ENCODE measurements around the gene FBXL2. TPM values are rescaled to one million over a fixed set of nuclear protein-coding genes. Genes with fewer than 3 reads are reported as not detected.
"Not testable (repeated sequence)": the region's sequence is repeated elsewhere in the genome, so short reads cannot be mapped to it uniquely, and the experiment has no call there.

The FBXL2 gene
- total and polyA plus RNA-seq, 9 donors, result 6.2 to 10.7 (median 7.7) TPM

- H3K4me1 ChIP-seq (ENCODE audit: control insufficient read depth, insufficient read depth, low read length), result peaks cover 2% of the 10 kb centered on the region
- H3K27me3 ChIP-seq (ENCODE audit: control insufficient read depth, insufficient read depth, low read length), result no peaks in the 10 kb centered on the region
These were observed 148.2 kb downstream of the FBXL2 start for GRCh38 chr3:33425453-33425852.

DNA sequence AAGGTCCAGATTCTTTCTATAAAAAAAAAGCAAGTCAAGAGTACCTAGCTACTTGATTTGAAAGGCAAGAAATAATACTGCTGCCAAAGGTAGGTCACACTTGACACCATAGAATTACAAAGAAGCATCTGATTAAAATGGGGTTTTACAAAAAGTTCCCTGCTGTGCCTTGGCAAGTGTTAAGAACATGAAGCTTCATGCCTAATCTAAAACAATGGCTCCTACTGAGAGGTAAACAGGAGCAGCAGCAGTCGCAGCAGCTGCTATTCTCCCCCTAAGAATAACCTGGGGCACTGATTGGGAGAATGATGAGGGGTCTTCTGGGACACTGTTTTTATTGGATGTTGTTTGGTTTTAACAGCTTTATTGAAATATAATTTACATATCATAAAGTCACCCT lies 148.8 kb downstream of the FBXL2 start:
- WGBS (ENCODE audit: insufficient coverage), result no CpG with 5 or more reads among the region's 1 CpG
- H3K4me1 ChIP-seq (ENCODE audit: control insufficient read depth, insufficient read depth, low read length), result peaks cover 2% of the 10 kb centered on the region

More at GRCh38 chr3:33425453-33425852, 148.2 kb downstream of the FBXL2 start:
- Histone ChIP-seq H3K27ac (ENCODE audit: low read length) (no peak overlapping the region), H3K9me3 (replicated peaks; ENCODE audit: control insufficient read depth, low read depth, low read length) (no peaks in the 10 kb centered on the region), H3K36me3 (ENCODE audit: control insufficient read depth, insufficient read depth, low read length) (peaks cover 19% of the 10 kb centered on the region), H3K4me3 (ENCODE audit: low read length) (no peak overlapping the region)
- DNase-seq, result no peak
- 63% methylated on average over 2 of the region's 2 CpGs for WGBS (ENCODE audit: insufficient coverage)

DNA sequence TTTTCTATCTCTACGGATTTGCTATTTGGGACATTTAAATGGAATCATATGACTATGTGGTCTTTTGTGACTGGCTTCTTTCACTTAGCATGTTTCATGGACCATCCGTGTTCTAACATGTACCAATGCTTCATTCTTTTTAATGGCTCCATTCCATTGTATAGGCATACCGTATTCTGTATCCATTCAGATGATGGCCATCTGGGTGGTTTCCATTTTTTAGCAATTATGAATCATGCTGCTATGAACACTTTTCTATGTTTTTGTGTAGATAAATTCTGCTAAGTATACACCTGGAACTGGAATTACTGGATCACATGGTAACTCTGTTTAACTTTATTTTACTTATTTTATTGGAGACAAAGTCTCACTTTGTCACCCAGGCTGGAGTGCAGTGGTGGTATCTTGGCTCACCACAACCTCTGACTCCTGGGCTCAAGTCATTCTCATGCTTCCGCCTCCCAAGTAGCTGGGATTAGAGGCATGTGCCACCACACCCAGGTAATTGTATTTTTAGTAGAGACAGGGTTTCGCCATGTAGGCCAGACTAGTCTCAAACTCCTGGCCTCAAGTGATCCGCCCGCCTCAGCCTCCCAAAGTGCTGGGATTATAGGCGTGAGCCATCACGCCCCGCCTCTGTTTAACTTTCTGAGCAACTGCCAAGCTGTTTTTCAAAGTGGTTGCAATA lies 149.5 kb downstream of the FBXL2 start:
- 94% methylated on average over 5 of the region's 10 CpGs for WGBS (ENCODE audit: insufficient coverage)
- H3K9me3 ChIP-seq (replicated peaks; ENCODE audit: control insufficient read depth, low read depth, low read length), result no peaks in the 10 kb centered on the region
- H3K36me3 ChIP-seq (ENCODE audit: control insufficient read depth, insufficient read depth, low read length), result peaks cover 6% of the 10 kb centered on the region
- no peak overlapping the region for H3K4me3 ChIP-seq (ENCODE audit: low read length)
- no peaks in the 10 kb centered on the region for H3K27me3 ChIP-seq (ENCODE audit: control insufficient read depth, insufficient read depth, low read length)
- H3K4me1 ChIP-seq (ENCODE audit: control insufficient read depth, insufficient read depth, low read length), result peaks cover 2% of the 10 kb centered on the region
- no peak for DNase-seq
- H3K27ac ChIP-seq (ENCODE audit: low read length), result no peak overlapping the region

More for the DNA sequence above, 148.8 kb downstream of the FBXL2 start:
- DNase-seq, result no peak
- H3K27ac ChIP-seq (ENCODE audit: low read length), result no peak overlapping the region
- no peak overlapping the region for H3K4me3 ChIP-seq (ENCODE audit: low read length)
- H3K27me3 ChIP-seq (ENCODE audit: control insufficient read depth, insufficient read depth, low read length), result no peaks in the 10 kb centered on the region
- H3K36me3 ChIP-seq (ENCODE audit: control insufficient read depth, insufficient read depth, low read length), result peaks cover 13% of the 10 kb centered on the region
- H3K9me3 ChIP-seq (replicated peaks; ENCODE audit: control insufficient read depth, low read depth, low read length), result no peaks in the 10 kb centered on the region

- 90% methylated on average over 4 of the region's 7 CpGs for WGBS (ENCODE audit: insufficient coverage)
- Histone ChIP-seq H3K27me3 (ENCODE audit: control insufficient read depth, insufficient read depth, low read length) (no peaks in the 10 kb centered on the region), H3K4me3 (ENCODE audit: low read length) (no peak overlapping the region), H3K9me3 (replicated peaks; ENCODE audit: control insufficient read depth, low read depth, low read length) (no peaks in the 10 kb centered on the region), H3K36me3 (ENCODE audit: control insufficient read depth, insufficient read depth, low read length) (peaks cover 2% of the 10 kb centered on the region), H3K4me1 (ENCODE audit: control insufficient read depth, insufficient read depth, low read length) (peaks cover 2% of the 10 kb centered on the region), H3K27ac (ENCODE audit: low read length) (no peak overlapping the region)
- DNase-seq, result no peak
These were observed 151.5 kb downstream of the FBXL2 start for GRCh38 chr3:33428734-33429133.

DNA sequence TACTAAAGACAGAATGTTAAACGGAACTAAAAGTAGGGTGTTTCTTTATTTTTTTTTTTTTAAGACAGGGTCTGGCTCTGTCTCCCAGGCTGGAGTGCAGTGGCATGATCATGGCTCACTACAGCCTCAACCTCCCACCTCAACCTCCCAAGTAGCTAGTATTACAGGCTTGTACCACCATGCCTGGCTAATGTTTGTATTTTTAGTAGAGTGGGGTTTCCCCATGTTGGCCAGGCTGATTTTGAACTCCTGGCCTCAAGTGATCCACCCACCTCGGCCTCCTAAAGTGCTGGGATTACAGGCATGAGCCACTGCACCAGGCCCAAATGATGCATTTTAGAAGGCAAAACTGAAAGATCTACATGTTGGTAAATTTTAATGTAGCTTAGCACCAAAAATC lies 152.1 kb downstream of the FBXL2 start:
- not testable (repeated sequence) for H3K36me3 ChIP-seq (ENCODE audit: control insufficient read depth, insufficient read depth, low read length); H3K4me1 ChIP-seq (ENCODE audit: control insufficient read depth, insufficient read depth, low read length); DNase-seq; H3K9me3 ChIP-seq (replicated peaks; ENCODE audit: control insufficient read depth, low read depth, low read length); H3K27ac ChIP-seq (ENCODE audit: low read length); H3K4me3 ChIP-seq (ENCODE audit: low read length); H3K27me3 ChIP-seq (ENCODE audit: control insufficient read depth, insufficient read depth, low read length)
- WGBS (ENCODE audit: insufficient coverage), result 100% methylated on average over 1 of the region's 2 CpGs

DNA sequence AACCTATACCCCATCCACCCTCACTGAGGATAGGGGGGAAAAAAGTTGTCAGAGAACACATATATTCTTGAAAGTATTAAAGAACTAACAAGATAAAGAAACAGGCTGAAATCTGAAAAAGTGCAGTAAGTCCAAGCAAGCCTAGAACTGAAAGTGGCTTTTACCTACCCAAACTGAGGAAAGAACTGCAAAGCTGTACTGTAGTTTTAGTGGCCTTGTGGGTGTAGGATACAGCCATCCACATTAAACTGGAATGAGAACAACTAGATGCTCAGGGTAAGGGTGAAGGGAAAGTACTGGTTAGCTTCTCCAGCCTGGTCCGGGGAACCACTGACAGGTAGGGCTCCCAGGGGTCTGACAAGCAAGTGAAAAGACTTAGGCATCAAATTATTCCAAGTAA lies 152.8 kb downstream of the FBXL2 start:
- Histone ChIP-seq H3K27me3 (ENCODE audit: control insufficient read depth, insufficient read depth, low read length) (no peaks in the 10 kb centered on the region), H3K4me1 (ENCODE audit: control insufficient read depth, insufficient read depth, low read length) (peaks cover 2% of the 10 kb centered on the region), H3K9me3 (replicated peaks; ENCODE audit: control insufficient read depth, low read depth, low read length) (no peaks in the 10 kb centered on the region), H3K4me3 (ENCODE audit: low read length) (no peak overlapping the region), H3K36me3 (ENCODE audit: control insufficient read depth, insufficient read depth, low read length) (peaks cover 1% of the 10 kb centered on the region), H3K27ac (ENCODE audit: low read length) (no peak overlapping the region)
- no peak for DNase-seq
- WGBS (ENCODE audit: insufficient coverage), result 100% methylated on average over 1 of the region's 1 CpG

DNA sequence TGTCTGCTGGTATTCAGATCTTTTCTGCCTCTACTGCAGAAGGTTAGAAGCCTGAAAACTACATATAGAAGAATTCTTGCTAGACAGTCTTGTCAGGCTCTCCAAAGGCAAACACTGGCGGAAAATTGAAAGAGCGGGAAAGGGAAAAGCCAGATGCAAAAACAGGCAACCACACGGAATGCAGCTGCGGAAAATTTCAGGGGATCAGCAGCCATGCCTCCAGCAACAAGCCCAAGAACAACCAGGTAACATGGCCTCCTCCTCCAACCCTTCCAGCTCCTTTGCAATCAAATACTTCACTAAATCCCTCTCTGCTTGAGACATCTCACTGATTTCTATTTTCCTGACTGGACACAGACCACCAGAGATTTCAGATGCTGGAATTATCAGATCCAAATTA lies 153.3 kb downstream of the FBXL2 start:
- H3K4me1 ChIP-seq (ENCODE audit: control insufficient read depth, insufficient read depth, low read length), result peaks cover 2% of the 10 kb centered on the region

GRCh38 chr3:33433843-33434242 lies 156.6 kb downstream of the FBXL2 start:
- Histone ChIP-seq H3K4me1 (ENCODE audit: control insufficient read depth, insufficient read depth, low read length) (peaks cover 9% of the 10 kb centered on the region), H3K9me3 (replicated peaks; ENCODE audit: control insufficient read depth, low read depth, low read length) (no peaks in the 10 kb centered on the region)
- no CpG with 5 or more reads among the region's 2 CpGs for WGBS (ENCODE audit: insufficient coverage)

More for the DNA sequence above, 153.3 kb downstream of the FBXL2 start:
- Histone ChIP-seq H3K36me3 (ENCODE audit: control insufficient read depth, insufficient read depth, low read length) (no peaks in the 10 kb centered on the region), H3K9me3 (replicated peaks; ENCODE audit: control insufficient read depth, low read depth, low read length) (no peaks in the 10 kb centered on the region), H3K27ac (ENCODE audit: low read length) (no peak overlapping the region), H3K27me3 (ENCODE audit: control insufficient read depth, insufficient read depth, low read length) (no peaks in the 10 kb centered on the region), H3K4me3 (ENCODE audit: low read length) (no peak overlapping the region)
- no peak for DNase-seq
- 93% methylated on average over 2 of the region's 4 CpGs for WGBS (ENCODE audit: insufficient coverage)

More at GRCh38 chr3:33433843-33434242, 156.6 kb downstream of the FBXL2 start:
- Histone ChIP-seq H3K27ac (ENCODE audit: low read length) (no peak overlapping the region), H3K36me3 (ENCODE audit: control insufficient read depth, insufficient read depth, low read length) (no peaks in the 10 kb centered on the region), H3K4me3 (ENCODE audit: low read length) (no peak overlapping the region), H3K27me3 (ENCODE audit: control insufficient read depth, insufficient read depth, low read length) (no peaks in the 10 kb centered on the region)
- DNase-seq, result no peak

Other genes starting within 250 kb of the FBXL2 start
- gene GLB1, start 180.3 kb upstream of the FBXL2 start, total RNA-seq, result 25.6 TPM
- gene GLB1, start 180.3 kb upstream of the FBXL2 start, polyA plus RNA-seq (ENCODE audit: insufficient read depth in 1 of 8, insufficient read length in 8 of 8, low replicate concordance in 1 of 8), result 10 to 100 TPM; 27.0 to 47.5 (median 35.1) TPM
- 1.6 TPM for gene TMPPE, start 180.3 kb upstream of the FBXL2 start, total RNA-seq
- gene TMPPE, start 180.3 kb upstream of the FBXL2 start, polyA plus RNA-seq (ENCODE audit: insufficient read depth in 1 of 8, insufficient read length in 8 of 8, low replicate concordance in 1 of 8), result 1 to 10 TPM in 1 of 8 donors, under 1 TPM in 7; 0.36 to 1.1 (median 0.74) TPM
- gene CRTAP, start 163.4 kb upstream of the FBXL2 start, total RNA-seq, result 167 TPM
- gene CRTAP, start 163.4 kb upstream of the FBXL2 start, polyA plus RNA-seq (ENCODE audit: insufficient read depth in 1 of 8, insufficient read length in 8 of 8, low replicate concordance in 1 of 8), result 100 to 1,000 TPM; 142 to 260 (median 189) TPM
- gene SUSD5, start 58.6 kb upstream of the FBXL2 start, total RNA-seq, result 1.6 TPM
- gene SUSD5, start 58.6 kb upstream of the FBXL2 start, polyA plus RNA-seq (ENCODE audit: insufficient read depth in 1 of 8, insufficient read length in 8 of 8, low replicate concordance in 1 of 8), result 1 to 10 TPM in 7 of 8 donors, under 1 TPM in 1; 0.94 to 2.5 (median 1.8) TPM
- gene UBP1, start 163.0 kb downstream of the FBXL2 start, total RNA-seq, result 24.6 TPM
- 10 to 100 TPM; 41.8 to 56.9 (median 48.4) TPM for gene UBP1, start 163.0 kb downstream of the FBXL2 start, polyA plus RNA-seq (ENCODE audit: insufficient read depth in 1 of 8, insufficient read length in 8 of 8, low replicate concordance in 1 of 8)

Data from muscle of leg (tissue), 11 donors.